Stimulated activated CD4-positive, alpha-beta T cell treated with anti-CD3 and anti-CD28 coated beads, TNF-alpha, amount 100 ng/mL, for 24 hours (primary cell): ENCODE results near the gene B4GALT5.

Source experiments
- DNase-seq, 3 experiments: peaks; one replicate each; pipeline ENCODE4 v3.0.0-alpha.2; 2020; ENCODE audit warnings: low read depth in 3 of 3

Gene B4GALT5

GRCh38 chr20:49700411-49701185 is 13.1 kb downstream of the B4GALT5 start:
- DNase-seq, result no peak

GRCh38 chr20:49699200-49699992 is 14.3 kb downstream of the B4GALT5 start:
- peak in 1 of 3 experiments; percentile 39 for DNase-seq

GRCh38 chr20:49698477-49698876 is 15.2 kb downstream of the B4GALT5 start:
- no peak for DNase-seq

DNA sequence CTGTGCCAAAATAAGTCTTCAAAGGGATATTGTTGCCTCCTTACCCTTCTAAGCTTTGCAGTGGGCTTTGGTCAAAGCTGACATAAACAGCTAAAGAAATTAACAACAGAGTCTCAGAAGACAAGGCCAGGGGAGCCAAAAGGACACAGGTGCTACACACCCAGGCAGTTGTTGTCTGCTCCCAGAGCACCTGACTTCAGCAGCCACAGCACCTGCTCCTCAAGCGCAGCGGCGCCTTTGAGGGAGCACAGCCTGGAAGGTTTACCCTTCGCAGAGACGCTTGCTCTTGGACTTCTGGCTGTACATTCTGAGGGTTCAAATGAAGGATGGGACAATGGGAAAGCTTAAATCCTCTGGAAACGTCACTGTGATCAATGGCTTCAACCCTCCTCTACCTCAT is 16.6 kb downstream of the B4GALT5 start:
- DNase-seq, result no peak

DNA sequence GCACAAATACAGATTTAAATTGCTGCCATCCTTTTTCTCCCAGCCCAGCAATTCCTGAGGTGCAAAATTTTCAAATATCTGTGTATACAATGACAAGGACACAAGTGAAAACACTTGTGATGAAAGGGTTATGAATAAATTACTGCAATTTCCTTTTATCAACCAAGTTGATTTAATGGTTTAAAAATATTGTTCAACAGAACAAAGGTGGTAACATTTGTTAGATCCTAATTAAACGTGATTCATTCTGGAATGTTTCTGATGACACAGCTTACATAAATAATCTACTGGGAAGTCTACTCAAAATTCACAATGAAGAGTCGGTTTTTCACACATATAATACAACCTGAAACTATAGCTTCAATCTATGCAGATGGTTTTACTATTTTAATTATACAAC is 17.1 kb downstream of the B4GALT5 start:
- no peak for DNase-seq

GRCh38 chr20:49695830-49696229 is 17.8 kb downstream of the B4GALT5 start:
- no peak for DNase-seq

- no peak for DNase-seq
These were observed 19.1 kb downstream of the B4GALT5 start for GRCh38 chr20:49694450-49695071.

DNA sequence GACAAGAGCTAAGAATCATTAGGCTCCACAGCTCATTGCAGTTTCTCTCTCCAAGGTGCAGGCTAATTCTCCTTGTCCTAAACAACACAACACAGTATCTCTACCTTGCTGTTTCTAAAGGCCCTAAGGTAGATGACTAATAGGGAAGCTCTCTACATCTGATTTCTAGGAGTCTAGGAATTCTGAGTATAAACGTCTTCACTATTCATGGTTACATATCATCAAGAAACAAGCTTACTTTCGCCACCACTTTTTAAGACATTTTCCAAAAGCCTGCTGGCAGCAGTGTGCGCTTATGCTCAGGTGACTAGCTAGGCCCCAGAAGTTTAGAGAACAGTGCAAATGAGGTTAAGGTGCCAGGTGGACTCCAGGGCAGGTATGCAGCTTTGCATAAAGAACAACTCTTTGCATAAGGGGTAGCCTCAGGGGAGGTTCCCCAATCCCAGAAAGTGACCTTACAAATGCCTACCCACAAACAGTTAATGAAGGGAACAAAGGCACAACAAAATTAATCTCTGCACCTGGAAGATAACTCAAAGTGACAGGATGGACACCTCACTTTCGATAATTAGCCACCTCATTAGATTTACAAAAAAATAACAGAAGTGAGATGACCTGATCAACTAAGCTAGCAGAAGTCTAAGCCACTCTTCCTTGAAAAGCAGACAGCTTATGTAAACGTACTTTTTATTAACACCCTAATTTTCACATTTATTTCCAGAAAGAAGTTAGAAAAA is 20.1 kb downstream of the B4GALT5 start:
- DNase-seq, result no peak

DNA sequence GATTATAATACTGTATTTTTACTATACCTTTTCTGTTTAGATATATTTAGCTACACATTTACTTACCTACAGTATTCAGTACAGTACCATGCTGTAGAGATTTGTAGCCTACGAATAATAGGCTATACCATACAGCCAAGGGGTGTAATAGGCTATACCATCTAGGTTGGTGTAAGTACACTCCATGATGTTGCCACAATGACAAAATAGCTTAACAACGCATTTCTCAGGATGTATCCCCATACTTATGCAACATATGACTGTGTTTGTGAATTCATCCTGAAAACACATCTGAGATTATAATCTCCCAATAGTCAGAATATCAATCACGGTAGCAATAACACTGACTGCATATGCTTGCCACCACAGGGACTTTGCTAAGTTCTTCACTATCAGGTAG is 20.7 kb downstream of the B4GALT5 start:
- DNase-seq, result no peak

DNA sequence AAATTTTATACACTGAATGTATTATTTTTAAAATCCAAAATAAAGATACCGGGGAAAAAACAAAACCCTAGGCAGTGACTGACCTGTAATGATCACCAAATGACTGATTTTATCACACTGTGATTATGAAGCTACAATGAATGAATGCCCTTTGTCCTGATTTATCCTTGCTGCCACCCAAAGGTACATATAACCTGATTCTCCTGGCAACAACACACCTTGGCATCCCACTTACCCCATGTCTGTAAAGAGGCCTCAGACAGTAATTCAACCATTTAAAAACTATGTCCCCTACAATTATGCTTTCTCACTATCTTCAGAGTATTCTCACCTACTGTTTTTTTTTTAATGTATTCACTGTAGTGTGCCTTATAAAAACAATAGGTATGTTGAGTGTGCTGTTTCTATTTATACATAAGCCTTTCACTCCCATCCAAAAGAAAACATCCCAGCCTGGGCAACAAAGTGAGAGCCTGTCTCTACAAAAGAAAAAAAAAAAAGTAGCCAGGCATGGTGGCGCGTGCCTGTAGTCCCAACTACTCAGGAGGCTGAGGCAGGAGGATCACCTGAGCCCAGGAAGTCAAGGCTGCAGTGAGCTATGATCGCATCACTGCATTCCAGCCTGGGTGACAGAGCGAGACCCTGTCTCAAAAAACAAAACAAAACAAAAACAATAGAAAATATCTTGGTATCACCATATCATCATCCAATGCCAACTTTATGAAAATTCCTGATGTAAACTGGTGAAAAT is 21.7 kb downstream of the B4GALT5 start:
- no peak for DNase-seq

- no peak for DNase-seq
These were observed 22.6 kb downstream of the B4GALT5 start for GRCh38 chr20:49690899-49691620.

GRCh38 chr20:49687595-49688567 is 25.8 kb downstream of the B4GALT5 start:
- no peak for DNase-seq

GRCh38 chr20:49685809-49686208 is 27.9 kb downstream of the B4GALT5 start:
- no peak for DNase-seq

GRCh38 chr20:49685161-49685601 is 28.5 kb downstream of the B4GALT5 start:
- no peak for DNase-seq

DNA sequence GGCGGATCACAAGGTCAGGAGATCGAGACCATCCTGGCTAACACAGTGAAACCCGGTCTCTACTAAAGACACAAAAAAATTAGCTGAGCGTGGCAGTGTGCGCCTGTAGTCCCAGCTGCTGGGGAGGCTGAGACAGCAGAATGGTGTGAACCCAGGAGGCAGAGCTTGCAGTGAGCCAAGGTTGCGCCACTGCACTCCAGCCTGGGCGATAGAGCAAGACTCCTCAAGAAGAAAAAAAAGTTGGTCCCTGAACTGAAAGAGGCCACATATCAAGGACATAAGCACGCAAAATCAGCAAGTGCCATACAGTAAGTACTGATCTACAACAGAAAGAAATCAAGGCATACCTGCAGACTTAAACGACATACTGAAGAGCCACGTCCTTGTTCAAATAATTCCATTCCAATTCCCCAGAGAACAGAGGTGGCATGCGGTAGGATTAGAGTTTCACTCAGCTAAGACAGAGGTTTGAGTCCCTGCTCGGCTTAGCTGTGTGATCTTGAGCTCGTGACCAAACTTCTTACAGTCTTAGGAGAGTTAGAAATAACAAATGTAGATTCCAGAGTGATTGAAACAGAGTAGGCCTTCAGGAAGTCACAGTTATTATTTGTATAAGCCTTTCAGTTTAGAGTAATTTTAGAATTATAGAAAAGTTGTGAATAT is 29.2 kb downstream of the B4GALT5 start:
- no peak for DNase-seq

- no peak for DNase-seq
These were observed 30.9 kb downstream of the B4GALT5 start for GRCh38 chr20:49682798-49683197.

GRCh38 chr20:49682278-49682677 is 31.4 kb downstream of the B4GALT5 start:
- no peak for DNase-seq

GRCh38 chr20:49681850-49682216 is 31.8 kb downstream of the B4GALT5 start:
- no peak for DNase-seq

DNA sequence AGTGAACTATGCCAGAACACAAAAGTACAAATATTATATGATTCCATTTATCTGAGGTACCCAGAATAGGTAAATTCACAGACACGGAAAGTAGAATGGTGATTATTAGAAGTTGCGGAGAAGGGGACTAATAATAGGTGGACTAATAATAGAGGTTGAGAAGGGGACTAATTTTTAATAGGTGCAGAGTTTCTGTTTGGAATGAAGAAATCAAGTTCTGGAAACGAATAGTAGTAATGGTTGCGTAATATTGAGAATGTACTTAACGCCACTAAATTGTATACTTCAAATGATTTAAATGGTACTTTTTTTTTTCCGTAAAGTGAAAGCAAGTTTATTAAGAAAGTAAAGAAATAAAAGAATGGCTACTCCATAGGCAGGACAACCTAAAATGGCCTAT is 33.2 kb downstream of the B4GALT5 start:
- DNase-seq, result no peak
